ENCODE results near the gene SYF2. TPM values are rescaled to one million over a fixed set of nuclear protein-coding genes. Genes with fewer than 3 reads are reported as not detected.
A peak's percentile ranks its signal among the peaks of the same experiment; 100 is the strongest.

Gene SYF2
- total RNA-seq, 1 donor from 2014 or later: 43.7 TPM

- no peak for DNase-seq (ENCODE audit: low read depth)
- FAIRE-seq: no peak
- Histone ChIP-seq H3K36me3 (ENCODE audit: control insufficient read depth, insufficient read depth, low read length) (peaks cover 15% of the 10 kb centered on the region), H3K27me3 (ENCODE audit: control insufficient read depth, insufficient read depth, low read length) (no peaks in the 10 kb centered on the region), H3K4me3 (ENCODE audit: low read depth, low read length) (peak overlapping the region; percentile 99)
- TF ChIP-seq, protein P1, sequence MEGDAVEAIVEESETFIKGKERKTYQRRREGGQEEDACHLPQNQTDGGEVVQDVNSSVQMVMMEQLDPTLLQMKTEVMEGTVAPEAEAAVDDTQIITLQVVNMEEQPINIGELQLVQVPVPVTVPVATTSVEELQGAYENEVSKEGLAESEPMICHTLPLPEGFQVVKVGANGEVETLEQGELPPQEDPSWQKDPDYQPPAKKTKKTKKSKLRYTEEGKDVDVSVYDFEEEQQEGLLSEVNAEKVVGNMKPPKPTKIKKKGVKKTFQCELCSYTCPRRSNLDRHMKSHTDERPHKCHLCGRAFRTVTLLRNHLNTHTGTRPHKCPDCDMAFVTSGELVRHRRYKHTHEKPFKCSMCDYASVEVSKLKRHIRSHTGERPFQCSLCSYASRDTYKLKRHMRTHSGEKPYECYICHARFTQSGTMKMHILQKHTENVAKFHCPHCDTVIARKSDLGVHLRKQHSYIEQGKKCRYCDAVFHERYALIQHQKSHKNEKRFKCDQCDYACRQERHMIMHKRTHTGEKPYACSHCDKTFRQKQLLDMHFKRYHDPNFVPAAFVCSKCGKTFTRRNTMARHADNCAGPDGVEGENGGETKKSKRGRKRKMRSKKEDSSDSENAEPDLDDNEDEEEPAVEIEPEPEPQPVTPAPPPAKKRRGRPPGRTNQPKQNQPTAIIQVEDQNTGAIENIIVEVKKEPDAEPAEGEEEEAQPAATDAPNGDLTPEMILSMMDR (IDR thresholded peaks at IDR 0.05; ENCODE audit: insufficient read depth, low read length, severe bottlenecking): no peak
These were observed 15.8 kb upstream of the SYF2 start for GRCh38 chr1:25247829-25248754.

DNA sequence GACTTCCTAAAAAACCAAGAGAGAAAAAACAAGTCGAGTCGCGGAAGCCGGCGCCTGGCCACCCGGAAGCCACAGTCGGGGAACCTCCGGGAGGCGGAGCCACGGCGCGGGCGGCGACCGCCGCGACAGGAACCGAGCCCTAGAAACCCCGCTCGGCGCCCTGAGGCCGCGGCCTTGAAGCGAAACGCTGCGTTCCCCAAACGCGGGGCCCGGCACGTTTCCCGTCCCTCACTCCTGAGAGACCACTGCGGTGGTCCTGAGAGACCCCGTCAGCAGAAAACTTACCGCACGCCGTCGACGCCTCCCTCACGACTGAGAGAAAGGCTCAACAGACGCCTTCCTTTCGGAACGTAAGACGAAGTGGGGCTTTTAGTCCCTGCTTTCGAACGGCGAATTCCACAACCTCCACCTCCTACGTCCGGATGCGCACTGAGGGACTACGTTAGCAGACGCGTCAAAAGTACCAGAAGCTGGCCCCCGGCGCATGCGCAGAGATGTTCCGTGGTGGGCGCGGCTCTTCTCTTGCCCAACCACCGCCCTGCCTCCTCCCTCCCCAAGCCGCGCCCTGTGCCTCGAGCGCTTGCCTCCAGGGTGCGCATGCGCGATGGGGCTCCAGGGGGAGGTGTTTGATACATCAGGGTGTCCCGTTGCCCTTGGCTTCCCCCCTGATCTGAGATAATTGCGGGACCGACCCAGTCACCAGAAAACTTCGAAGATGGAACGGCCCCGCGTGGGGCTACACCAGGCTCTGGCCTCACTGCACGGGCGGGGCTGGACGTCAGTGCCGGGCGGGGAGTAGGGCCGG is 14.9 kb upstream of the SYF2 start, which contains the start of gene RSRP1:
Gene RSRP1 (minus strand): TSS at position 431 of the 805 bp plus-strand sequence. CDS start 491 bp downstream, outside the sequence.
- H3K27me3 ChIP-seq (ENCODE audit: control insufficient read depth, insufficient read depth, low read length): no peaks in the 10 kb centered on the region
- peaks cover 18% of the 10 kb centered on the region for H3K36me3 ChIP-seq (ENCODE audit: control insufficient read depth, insufficient read depth, low read length)
- peak within 1 kb of the TSS; percentile 99 for H3K4me3 ChIP-seq (ENCODE audit: low read depth, low read length)
- TF ChIP-seq, protein P1 (IDR thresholded peaks at IDR 0.05; ENCODE audit: insufficient read depth, low read length, severe bottlenecking): no peak
- FAIRE-seq (no peak), DNase-seq (ENCODE audit: low read depth) (peak; percentile 89)

- no peak for FAIRE-seq
- H3K4me3 ChIP-seq (ENCODE audit: low read depth, low read length): peak overlapping the region; percentile 99
- H3K36me3 ChIP-seq (ENCODE audit: control insufficient read depth, insufficient read depth, low read length): peaks cover 18% of the 10 kb centered on the region
- no peaks in the 10 kb centered on the region for H3K27me3 ChIP-seq (ENCODE audit: control insufficient read depth, insufficient read depth, low read length)
- no peak for DNase-seq (ENCODE audit: low read depth)
- TF ChIP-seq, protein P1 (IDR thresholded peaks at IDR 0.05; ENCODE audit: insufficient read depth, low read length, severe bottlenecking): no peak
These were observed 14.3 kb upstream of the SYF2 start for GRCh38 chr1:25246600-25247023.

DNA sequence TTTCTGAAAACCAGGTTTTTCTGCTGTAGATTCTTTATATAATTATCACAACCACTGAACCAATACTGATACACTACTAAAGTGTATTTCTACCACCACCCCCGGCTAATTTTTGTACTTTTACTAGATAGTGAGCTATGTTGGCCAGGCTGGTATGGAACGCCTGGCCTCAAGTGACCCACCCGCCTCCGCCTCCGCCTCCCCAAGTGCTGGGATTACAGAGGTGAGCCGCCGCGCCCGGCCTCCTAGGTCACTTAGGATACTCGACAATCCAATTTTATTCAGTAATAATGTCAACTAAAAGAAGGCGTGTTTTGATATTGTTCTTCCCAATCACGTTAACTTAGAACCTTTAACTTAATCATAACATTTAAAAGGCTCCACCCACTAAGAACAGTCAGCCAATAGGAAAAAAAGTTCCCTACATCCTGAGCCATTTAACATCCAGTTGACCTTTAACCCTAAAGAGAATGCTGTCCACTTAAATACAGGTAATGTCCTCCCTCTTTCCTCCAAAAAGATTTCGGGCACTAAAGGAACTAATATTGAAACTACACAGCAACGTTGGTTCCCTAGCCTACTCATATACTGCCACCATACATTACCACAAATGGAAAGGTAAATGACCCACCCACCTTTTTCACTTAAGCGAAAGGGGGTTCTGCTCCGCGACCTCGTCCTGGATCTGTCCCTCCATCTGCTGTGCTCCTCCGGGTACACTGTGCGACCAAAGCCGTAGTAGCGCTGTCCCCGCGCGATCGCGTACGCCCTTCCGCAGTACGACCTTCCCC is 13.7 kb upstream of the SYF2 start:
- peak overlapping the region; percentile 99 for H3K4me3 ChIP-seq (ENCODE audit: low read depth, low read length)
- H3K27me3 ChIP-seq (ENCODE audit: control insufficient read depth, insufficient read depth, low read length): no peaks in the 10 kb centered on the region
- peak; percentile 50 for DNase-seq (ENCODE audit: low read depth)
- FAIRE-seq: no peak
- peaks cover 18% of the 10 kb centered on the region for H3K36me3 ChIP-seq (ENCODE audit: control insufficient read depth, insufficient read depth, low read length)
- TF ChIP-seq, protein P1 (IDR thresholded peaks at IDR 0.05; ENCODE audit: insufficient read depth, low read length, severe bottlenecking): no peak

DNA sequence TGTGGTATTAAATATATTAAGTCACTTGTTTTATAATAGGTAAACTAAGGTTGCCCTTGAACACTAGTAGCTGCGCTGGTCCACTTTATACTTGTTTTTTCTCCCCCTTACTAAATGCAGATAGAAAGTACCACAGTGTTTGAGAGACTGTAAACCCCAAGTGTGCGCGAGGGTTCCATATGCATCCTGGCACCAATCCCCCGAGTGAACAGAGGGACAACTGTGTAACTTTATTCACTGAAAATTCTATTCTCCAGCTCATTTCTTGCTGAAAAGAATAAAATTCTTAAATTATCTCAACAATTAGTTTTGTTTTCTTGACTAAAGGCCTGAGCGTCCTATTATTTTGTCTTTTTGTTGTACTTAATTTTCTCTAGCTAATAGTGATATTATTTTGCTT is 13.1 kb upstream of the SYF2 start:
- Histone ChIP-seq H3K27me3 (ENCODE audit: control insufficient read depth, insufficient read depth, low read length) (no peaks in the 10 kb centered on the region), H3K36me3 (ENCODE audit: control insufficient read depth, insufficient read depth, low read length) (peaks cover 18% of the 10 kb centered on the region), H3K4me3 (ENCODE audit: low read depth, low read length) (peak overlapping the region; percentile 99)
- FAIRE-seq (no peak), DNase-seq (ENCODE audit: low read depth) (no peak)
- TF ChIP-seq, protein P1 (IDR thresholded peaks at IDR 0.05; ENCODE audit: insufficient read depth, low read length, severe bottlenecking): no peak
